Ramos (cell line): ENCODE results near the gene HAPLN3.

Source experiments
- in situ Hi-C: fragments of 300-500 bp; cut with MboI; formaldehyde crosslinking; loops from one replicate; pipeline ENCODE4 v1.14.3; 2022; ENCODE audit warnings: low sequenced_read_pairs; ENCODE audit not compliant: unreplicated experiment

The HAPLN3 gene

GRCh38 chr15:88835119-88835518 is 60.2 kb downstream of the HAPLN3 start:
- in situ Hi-C loops = no loop called here

DNA sequence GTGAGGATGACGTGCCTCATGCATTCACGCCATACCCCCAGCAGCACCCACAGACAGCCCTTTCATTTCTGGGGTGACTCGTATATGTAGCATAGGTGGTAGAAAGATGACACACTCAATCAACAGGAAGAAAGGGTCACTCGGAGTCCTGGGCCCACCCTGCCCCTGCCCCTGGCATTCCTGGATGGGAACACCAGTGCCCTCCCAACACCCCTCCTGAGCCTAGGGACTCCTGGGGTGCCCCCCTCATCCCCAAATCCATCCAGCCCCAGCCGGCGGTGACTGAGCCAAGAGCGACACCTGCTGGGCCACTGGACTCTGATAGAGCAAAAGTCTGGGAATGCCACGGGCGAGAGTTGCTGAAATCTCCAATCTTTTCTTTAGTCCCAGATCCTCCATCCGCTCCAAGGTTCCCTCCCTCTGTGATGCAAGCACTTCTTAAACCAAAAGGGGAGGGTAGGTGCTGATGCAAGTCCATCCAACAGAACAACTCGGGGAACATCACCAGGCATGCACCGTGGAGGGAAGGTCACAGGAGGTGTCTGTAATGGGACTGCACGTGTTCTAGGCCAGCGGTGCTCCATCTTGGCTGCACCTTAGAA is 61.0 kb downstream of the HAPLN3 start:
- in situ Hi-C loops = no loop called here

GRCh38 chr15:88833731-88834100 is 61.6 kb downstream of the HAPLN3 start:
- in situ Hi-C loops = no loop called here

- in situ Hi-C loops = no loop called here
Observed at GRCh38 chr15:88832820-88833730, 62.3 kb downstream of the HAPLN3 start.

GRCh38 chr15:88830016-88830415 is 65.3 kb downstream of the HAPLN3 start:
- in situ Hi-C loops = no loop called here

GRCh38 chr15:88828791-88829190 is 66.6 kb downstream of the HAPLN3 start:
- in situ Hi-C loops = no loop called here
